Measurements from ENCODE around the gene CNTN4. TPM values are rescaled to one million over a fixed set of nuclear protein-coding genes. Genes with fewer than 3 reads are reported as not detected.

Gene CNTN4
- total RNA-seq, 1 experiment from 2014 or later: 1.6 TPM

DNA sequence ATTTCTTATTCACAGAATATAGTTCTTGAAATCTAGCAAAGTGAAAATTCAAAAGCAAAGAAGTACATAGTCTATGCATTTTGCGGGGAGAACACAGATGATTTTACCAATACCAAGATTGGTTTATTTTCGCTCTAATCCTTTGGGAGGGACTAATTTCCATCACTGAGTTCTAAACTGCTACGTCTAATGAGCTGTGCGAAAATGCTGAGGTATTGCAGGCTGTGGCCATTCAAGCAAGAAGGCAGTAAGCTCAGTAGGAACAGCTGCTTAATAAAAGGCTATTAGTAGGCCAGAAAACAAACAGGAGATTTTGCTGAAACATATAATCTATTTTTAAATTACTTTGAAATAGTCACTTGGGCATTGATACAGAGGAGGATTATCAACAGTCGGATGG lies 379.0 kb downstream of the CNTN4 start:
- Histone ChIP-seq H3K18ac (ENCODE audit: insufficient read length, low read depth, low read length) (no peak overlapping the region), H2BK20ac (ENCODE audit: low read depth, low read length, poor library complexity, severe bottlenecking) (no peak overlapping the region), H3K27me3 (ENCODE audit: insufficient read depth, low read length) (no peaks in the 10 kb centered on the region), H3K79me1 (ENCODE audit: insufficient read depth, low read depth, low read length, poor library complexity, severe bottlenecking) (no peaks in the 10 kb centered on the region), H4K91ac (ENCODE audit: insufficient read length, low read depth, low read length) (no peak overlapping the region), H2BK12ac (ENCODE audit: insufficient read length, low read depth, low read length) (no peak overlapping the region), H3K4me2 (ENCODE audit: insufficient read depth, insufficient read length, low read length) (no peak overlapping the region), H4K5ac (ENCODE audit: insufficient read length, low read depth, low read length) (no peak overlapping the region), H2BK120ac (ENCODE audit: low read depth, low read length, poor library complexity, severe bottlenecking) (no peak overlapping the region), H2BK15ac (ENCODE audit: low read depth, low read length) (no peak overlapping the region), H3T11ph (ENCODE audit: low read length) (no peak overlapping the region), H3K79me2 (ENCODE audit: insufficient read depth, low read length) (no peaks in the 10 kb centered on the region), H3K14ac (ENCODE audit: insufficient read depth, low read length) (no peak overlapping the region), H3K27ac (ENCODE audit: insufficient read length, low read depth, low read length) (no peak overlapping the region), H3K9ac (ENCODE audit: extremely low read depth, insufficient read length, low read length) (no peak overlapping the region), H3K9me3 (ENCODE audit: control insufficient read depth, low read depth, low read length) (no peaks in the 10 kb centered on the region), H2AK5ac (ENCODE audit: insufficient read length, low read length) (no peak overlapping the region), H3K4me1 (ENCODE audit: insufficient read depth, low read length) (no peaks in the 10 kb centered on the region), H2BK5ac (ENCODE audit: insufficient read length, low read length) (no peak overlapping the region), H3K4ac (ENCODE audit: low read depth, low read length) (no peak overlapping the region), H4K8ac (replicated peaks; ENCODE audit: insufficient read length, low read depth, low read length) (no peak overlapping the region), H3K23ac (ENCODE audit: insufficient read length, low read depth, low read length) (no peak overlapping the region), H3K23me2 (ENCODE audit: insufficient read length, low read depth, low read length, poor library complexity, severe bottlenecking) (no peaks in the 10 kb centered on the region), H4K20me1 (ENCODE audit: control insufficient read depth, insufficient read depth, insufficient read length) (no peaks in the 10 kb centered on the region), H2AFZ (ENCODE audit: low read length) (no peak overlapping the region), H3K56ac (ENCODE audit: insufficient read length, low read depth, low read length) (no peak overlapping the region)
- H3K4me3 Mint-ChIP-seq: no peak overlapping the region
- peaks cover 0 to 5% (median 4%) of the 10 kb centered on the region in 3 experiments; a peak in 3 of 7 replicates for H3K36me3 Mint-ChIP-seq (ENCODE audit: insufficient read depth in 1 of 3, low read depth in 3 of 3)
- DNase-seq: no peak
- peaks cover 3 to 4% of the 10 kb centered on the region in 2 experiments; a peak in 2 of 4 replicates for H3K4me1 Mint-ChIP-seq
- H3K9me3 Mint-ChIP-seq: peaks cover 0 to 6% of the 10 kb centered on the region in 2 experiments; a peak in 4 of 5 replicates
- H3K27ac Mint-ChIP-seq: no peak overlapping the region
- H3K27me3 Mint-ChIP-seq (ENCODE audit: low read depth): no peaks in the 10 kb centered on the region
- TF ChIP-seq, protein P1, sequence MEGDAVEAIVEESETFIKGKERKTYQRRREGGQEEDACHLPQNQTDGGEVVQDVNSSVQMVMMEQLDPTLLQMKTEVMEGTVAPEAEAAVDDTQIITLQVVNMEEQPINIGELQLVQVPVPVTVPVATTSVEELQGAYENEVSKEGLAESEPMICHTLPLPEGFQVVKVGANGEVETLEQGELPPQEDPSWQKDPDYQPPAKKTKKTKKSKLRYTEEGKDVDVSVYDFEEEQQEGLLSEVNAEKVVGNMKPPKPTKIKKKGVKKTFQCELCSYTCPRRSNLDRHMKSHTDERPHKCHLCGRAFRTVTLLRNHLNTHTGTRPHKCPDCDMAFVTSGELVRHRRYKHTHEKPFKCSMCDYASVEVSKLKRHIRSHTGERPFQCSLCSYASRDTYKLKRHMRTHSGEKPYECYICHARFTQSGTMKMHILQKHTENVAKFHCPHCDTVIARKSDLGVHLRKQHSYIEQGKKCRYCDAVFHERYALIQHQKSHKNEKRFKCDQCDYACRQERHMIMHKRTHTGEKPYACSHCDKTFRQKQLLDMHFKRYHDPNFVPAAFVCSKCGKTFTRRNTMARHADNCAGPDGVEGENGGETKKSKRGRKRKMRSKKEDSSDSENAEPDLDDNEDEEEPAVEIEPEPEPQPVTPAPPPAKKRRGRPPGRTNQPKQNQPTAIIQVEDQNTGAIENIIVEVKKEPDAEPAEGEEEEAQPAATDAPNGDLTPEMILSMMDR (conservative IDR thresholded peaks at IDR 0.05): no peak
- WGBS (ENCODE audit: extremely low coverage, insufficient read length, low lambda C conversion rate): no CpG with 5 or more reads among the region's 5 CpGs

All from H9 (cell line).